ENCODE measurements around the gene ABCA3.

The ABCA3 gene

GRCh38 chr16:2270588-2271470, 69.7 kb downstream of the ABCA3 start:
- no peak for TF ChIP-seq REST (IDR thresholded peaks at IDR 0.05; ENCODE audit: insufficient read depth in 1 of 2, low read depth in 2 of 2, low read length in 2 of 2)
- TF ChIP-seq SIN3A (IDR thresholded peaks at IDR 0.05; ENCODE audit: borderline replicate concordance, insufficient read depth, low read length) = no peak

- TF ChIP-seq FOXP2 (optimal IDR thresholded peaks at IDR 0.05; ENCODE audit: borderline replicate concordance, extremely low read depth, extremely low read length, insufficient read depth) (no peak), SIN3A (IDR thresholded peaks at IDR 0.05; ENCODE audit: borderline replicate concordance, insufficient read depth, low read length) (no peak), TAF1 (IDR thresholded peaks at IDR 0.05; ENCODE audit: borderline replicate concordance, insufficient read depth, low read length) (no peak), POLR2AphosphoS5 (IDR thresholded peaks at IDR 0.05; ENCODE audit: low read depth, low read length) (no peak), REST (IDR thresholded peaks at IDR 0.05; ENCODE audit: insufficient read depth in 1 of 2, low read depth in 2 of 2, low read length in 2 of 2) (no peak)
Measured at GRCh38 chr16:2270070-2270462, 70.5 kb downstream of the ABCA3 start.

GRCh38 chr16:2267913-2268666, 72.4 kb downstream of the ABCA3 start, which contains the start of gene RNPS1:
Gene RNPS1, minus strand, starts transcription at chr16:2268126. Its CDS starts 3,483 bp downstream, at chr16:2264643.
- TF ChIP-seq FOXP2 (optimal IDR thresholded peaks at IDR 0.05; ENCODE audit: borderline replicate concordance, extremely low read depth, extremely low read length, insufficient read depth) (peak; percentile 5), TAF1 (IDR thresholded peaks at IDR 0.05; ENCODE audit: borderline replicate concordance, insufficient read depth, low read length) (peak; percentile 87; the same call in 1 of the 2 replicates), REST (IDR thresholded peaks at IDR 0.05; ENCODE audit: insufficient read depth in 1 of 2, low read depth in 2 of 2, low read length in 2 of 2) (no peak), POLR2AphosphoS5 (IDR thresholded peaks at IDR 0.05; ENCODE audit: low read depth, low read length) (peak; percentile 87), SIN3A (IDR thresholded peaks at IDR 0.05; ENCODE audit: borderline replicate concordance, insufficient read depth, low read length) (0 out of 2 replicates have a peak, but pooled peaks have one; percentile 44)

GRCh38 chr16:2260250-2260649, 80.3 kb downstream of the ABCA3 start:
- TF ChIP-seq SIN3A (IDR thresholded peaks at IDR 0.05; ENCODE audit: borderline replicate concordance, insufficient read depth, low read length) = no peak
- no peak for TF ChIP-seq POLR2AphosphoS5 (IDR thresholded peaks at IDR 0.05; ENCODE audit: low read depth, low read length)
- no peak for TF ChIP-seq REST (IDR thresholded peaks at IDR 0.05; ENCODE audit: insufficient read depth in 1 of 2, low read depth in 2 of 2, low read length in 2 of 2)
- TF ChIP-seq TAF1 (IDR thresholded peaks at IDR 0.05; ENCODE audit: borderline replicate concordance, insufficient read depth, low read length) = no peak
- no peak for TF ChIP-seq FOXP2 (optimal IDR thresholded peaks at IDR 0.05; ENCODE audit: borderline replicate concordance, extremely low read depth, extremely low read length, insufficient read depth)
